ENCODE measurements around the gene IGSF23. TPM values are rescaled to one million over a fixed set of nuclear protein-coding genes. Genes with fewer than 3 reads are reported as not detected.

The IGSF23 gene
- total and polyA plus RNA-seq, 2 of the 13 experiments (the other 11 are each of a cell fraction or from before 2014, with no cell fraction given), result 2.3 to 8.8 TPM

DNA sequence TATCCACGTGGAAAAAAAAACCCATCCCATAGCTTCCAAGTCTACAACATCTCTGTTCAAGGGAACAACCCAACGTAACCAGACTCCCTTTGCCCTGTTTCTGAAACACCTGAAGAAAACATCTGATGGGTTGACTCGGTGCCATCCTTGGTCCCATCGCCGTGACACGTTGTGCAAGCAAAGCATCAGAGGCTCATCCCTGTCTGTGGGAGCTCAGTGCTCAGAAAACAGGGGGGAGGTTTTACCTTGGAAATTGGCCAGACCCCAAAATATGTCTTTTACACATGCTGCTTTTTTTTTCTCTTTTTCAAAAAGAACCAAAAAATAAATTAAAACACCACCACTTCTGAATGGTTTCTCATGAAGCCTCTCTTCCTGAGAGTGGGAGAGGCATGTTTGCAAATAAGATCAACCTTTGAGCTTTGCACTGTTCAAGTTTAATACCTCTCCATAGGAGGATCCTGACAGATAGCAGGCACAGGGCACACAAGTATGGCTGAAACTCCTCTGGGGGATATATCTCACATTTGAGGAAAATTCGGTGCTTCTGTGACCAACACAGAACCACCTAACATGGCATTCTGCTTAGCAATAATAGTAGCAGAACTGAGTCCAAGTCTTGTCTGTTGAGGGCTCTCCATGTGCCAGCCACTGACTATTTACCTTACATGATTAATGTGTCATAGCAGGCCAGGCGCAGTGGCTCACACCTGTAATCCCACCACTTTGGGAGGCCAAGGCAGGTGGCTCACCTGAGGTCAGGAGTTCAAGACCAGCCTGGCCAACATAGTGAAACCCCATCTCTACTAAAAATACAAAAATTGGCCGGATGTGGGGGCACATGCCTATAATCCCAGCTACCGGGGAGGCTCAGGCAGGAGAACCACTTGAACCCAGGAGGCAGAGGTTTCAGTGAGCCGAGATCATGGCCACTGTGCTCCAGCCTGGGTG is 23.4 kb downstream of the IGSF23 start (continued):
- TF ChIP-seq, protein P1, sequence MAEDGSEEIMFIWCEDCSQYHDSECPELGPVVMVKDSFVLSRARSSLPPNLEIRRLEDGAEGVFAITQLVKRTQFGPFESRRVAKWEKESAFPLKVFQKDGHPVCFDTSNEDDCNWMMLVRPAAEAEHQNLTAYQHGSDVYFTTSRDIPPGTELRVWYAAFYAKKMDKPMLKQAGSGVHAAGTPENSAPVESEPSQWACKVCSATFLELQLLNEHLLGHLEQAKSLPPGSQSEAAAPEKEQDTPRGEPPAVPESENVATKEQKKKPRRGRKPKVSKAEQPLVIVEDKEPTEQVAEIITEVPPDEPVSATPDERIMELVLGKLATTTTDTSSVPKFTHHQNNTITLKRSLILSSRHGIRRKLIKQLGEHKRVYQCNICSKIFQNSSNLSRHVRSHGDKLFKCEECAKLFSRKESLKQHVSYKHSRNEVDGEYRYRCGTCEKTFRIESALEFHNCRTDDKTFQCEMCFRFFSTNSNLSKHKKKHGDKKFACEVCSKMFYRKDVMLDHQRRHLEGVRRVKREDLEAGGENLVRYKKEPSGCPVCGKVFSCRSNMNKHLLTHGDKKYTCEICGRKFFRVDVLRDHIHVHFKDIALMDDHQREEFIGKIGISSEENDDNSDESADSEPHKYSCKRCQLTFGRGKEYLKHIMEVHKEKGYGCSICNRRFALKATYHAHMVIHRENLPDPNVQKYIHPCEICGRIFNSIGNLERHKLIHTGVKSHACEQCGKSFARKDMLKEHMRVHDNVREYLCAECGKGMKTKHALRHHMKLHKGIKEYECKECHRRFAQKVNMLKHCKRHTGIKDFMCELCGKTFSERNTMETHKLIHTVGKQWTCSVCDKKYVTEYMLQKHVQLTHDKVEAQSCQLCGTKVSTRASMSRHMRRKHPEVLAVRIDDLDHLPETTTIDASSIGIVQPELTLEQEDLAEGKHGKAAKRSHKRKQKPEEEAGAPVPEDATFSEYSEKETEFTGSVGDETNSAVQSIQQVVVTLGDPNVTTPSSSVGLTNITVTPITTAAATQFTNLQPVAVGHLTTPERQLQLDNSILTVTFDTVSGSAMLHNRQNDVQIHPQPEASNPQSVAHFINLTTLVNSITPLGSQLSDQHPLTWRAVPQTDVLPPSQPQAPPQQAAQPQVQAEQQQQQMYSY (CRISPR knock-in tag; IDR thresholded peaks at IDR 0.05), result no peak
- TF ChIP-seq DR1 (CRISPR knock-in tag; IDR thresholded peaks at IDR 0.05) (no peak), ZNF3 (CRISPR knock-in tag; IDR thresholded peaks at IDR 0.05) (no peak), ZBTB7B (CRISPR knock-in tag; IDR thresholded peaks at IDR 0.05) (no peak; the same call in 1 of the 2 replicates), ZNF510 (CRISPR knock-in tag; IDR thresholded peaks at IDR 0.05; ENCODE audit: low read depth) (no peak), MED1 (CRISPR knock-in tag; IDR thresholded peaks at IDR 0.05) (peak; percentile 57), SMARCC2 (IDR thresholded peaks at IDR 0.05) (no peak), ZNF605 (CRISPR knock-in tag; IDR thresholded peaks at IDR 0.05) (no peak), KLF13 (CRISPR knock-in tag; IDR thresholded peaks at IDR 0.05) (no peak), TGIF2 (CRISPR knock-in tag; IDR thresholded peaks at IDR 0.05) (no peak), SSRP1 (CRISPR knock-in tag; IDR thresholded peaks at IDR 0.05) (no peak), RXRB (CRISPR knock-in tag; IDR thresholded peaks at IDR 0.05; ENCODE audit: borderline replicate concordance) (no peak), ZKSCAN1 (IDR thresholded peaks at IDR 0.05; ENCODE audit: low read length) (no peak), JUNB (CRISPR knock-in tag; IDR thresholded peaks at IDR 0.05; ENCODE audit: borderline replicate concordance) (no peak), ZNF788 (CRISPR knock-in tag; IDR thresholded peaks at IDR 0.05; ENCODE audit: borderline replicate concordance) (0 out of 2 replicates have a peak, but pooled peaks have one; percentile 23), ZNF614 (CRISPR knock-in tag; IDR thresholded peaks at IDR 0.05; ENCODE audit: borderline replicate concordance) (no peak)
- TF ChIP-seq, protein P2, sequence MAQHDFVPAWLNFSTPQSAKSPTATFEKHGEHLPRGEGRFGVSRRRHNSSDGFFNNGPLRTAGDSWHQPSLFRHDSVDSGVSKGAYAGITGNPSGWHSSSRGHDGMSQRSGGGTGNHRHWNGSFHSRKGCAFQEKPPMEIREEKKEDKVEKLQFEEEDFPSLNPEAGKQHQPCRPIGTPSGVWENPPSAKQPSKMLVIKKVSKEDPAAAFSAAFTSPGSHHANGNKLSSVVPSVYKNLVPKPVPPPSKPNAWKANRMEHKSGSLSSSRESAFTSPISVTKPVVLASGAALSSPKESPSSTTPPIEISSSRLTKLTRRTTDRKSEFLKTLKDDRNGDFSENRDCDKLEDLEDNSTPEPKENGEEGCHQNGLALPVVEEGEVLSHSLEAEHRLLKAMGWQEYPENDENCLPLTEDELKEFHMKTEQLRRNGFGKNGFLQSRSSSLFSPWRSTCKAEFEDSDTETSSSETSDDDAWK (CRISPR knock-in tag; IDR thresholded peaks at IDR 0.05), result no peak
- TF ChIP-seq, protein P3, sequence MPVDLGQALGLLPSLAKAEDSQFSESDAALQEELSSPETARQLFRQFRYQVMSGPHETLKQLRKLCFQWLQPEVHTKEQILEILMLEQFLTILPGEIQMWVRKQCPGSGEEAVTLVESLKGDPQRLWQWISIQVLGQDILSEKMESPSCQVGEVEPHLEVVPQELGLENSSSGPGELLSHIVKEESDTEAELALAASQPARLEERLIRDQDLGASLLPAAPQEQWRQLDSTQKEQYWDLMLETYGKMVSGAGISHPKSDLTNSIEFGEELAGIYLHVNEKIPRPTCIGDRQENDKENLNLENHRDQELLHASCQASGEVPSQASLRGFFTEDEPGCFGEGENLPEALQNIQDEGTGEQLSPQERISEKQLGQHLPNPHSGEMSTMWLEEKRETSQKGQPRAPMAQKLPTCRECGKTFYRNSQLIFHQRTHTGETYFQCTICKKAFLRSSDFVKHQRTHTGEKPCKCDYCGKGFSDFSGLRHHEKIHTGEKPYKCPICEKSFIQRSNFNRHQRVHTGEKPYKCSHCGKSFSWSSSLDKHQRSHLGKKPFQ (CRISPR knock-in tag; IDR thresholded peaks at IDR 0.05; ENCODE audit: insufficient replicate concordance), result peak; percentile 40
- TF ChIP-seq, protein P4, sequence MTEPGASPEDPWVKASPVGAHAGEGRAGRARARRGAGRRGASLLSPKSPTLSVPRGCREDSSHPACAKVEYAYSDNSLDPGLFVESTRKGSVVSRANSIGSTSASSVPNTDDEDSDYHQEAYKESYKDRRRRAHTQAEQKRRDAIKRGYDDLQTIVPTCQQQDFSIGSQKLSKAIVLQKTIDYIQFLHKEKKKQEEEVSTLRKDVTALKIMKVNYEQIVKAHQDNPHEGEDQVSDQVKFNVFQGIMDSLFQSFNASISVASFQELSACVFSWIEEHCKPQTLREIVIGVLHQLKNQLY (CRISPR knock-in tag; IDR thresholded peaks at IDR 0.05), result 0 out of 2 replicates have a peak, but pooled peaks have one; percentile 24
- TF ChIP-seq, protein P5, sequence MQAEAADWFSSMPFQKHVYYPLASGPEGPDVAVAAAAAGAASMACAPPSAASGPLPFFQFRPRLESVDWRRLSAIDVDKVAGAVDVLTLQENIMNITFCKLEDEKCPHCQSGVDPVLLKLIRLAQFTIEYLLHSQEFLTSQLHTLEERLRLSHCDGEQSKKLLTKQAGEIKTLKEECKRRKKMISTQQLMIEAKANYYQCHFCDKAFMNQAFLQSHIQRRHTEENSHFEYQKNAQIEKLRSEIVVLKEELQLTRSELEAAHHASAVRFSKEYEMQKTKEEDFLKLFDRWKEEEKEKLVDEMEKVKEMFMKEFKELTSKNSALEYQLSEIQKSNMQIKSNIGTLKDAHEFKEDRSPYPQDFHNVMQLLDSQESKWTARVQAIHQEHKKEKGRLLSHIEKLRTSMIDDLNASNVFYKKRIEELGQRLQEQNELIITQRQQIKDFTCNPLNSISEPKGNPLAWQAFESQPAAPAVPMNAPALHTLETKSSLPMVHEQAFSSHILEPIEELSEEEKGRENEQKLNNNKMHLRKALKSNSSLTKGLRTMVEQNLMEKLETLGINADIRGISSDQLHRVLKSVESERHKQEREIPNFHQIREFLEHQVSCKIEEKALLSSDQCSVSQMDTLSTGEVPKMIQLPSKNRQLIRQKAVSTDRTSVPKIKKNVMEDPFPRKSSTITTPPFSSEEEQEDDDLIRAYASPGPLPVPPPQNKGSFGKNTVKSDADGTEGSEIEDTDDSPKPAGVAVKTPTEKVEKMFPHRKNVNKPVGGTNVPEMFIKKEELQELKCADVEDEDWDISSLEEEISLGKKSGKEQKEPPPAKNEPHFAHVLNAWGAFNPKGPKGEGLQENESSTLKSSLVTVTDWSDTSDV (CRISPR knock-in tag; IDR thresholded peaks at IDR 0.05), result no peak
